Astrocyte (in vitro differentiated cells and primary cell): ENCODE measurements around the gene LAMC1. TPM values are rescaled to one million over a fixed set of nuclear protein-coding genes. Genes with fewer than 3 reads are reported as not detected.

ENCODE experiments used
- DNase-seq: peaks from one replicate; pipeline ENCODE4 v3.0.0-alpha.2; 2010; ENCODE audit warnings: low read depth
- FAIRE-seq: peaks from 2 replicates; lab custom pipeline; 2011; peaks lifted over from hg19 to GRCh38; lab: Jason Lieb, UNC
- H2AFZ ChIP-seq: 2 replicates; pipeline ENCODE4 v1.6.0; 2012; ENCODE audit warnings: low read depth, low read length, inconsistent platforms
- H3K27ac ChIP-seq: 2 replicates; pipeline ENCODE4 v1.5.1; 2011; ENCODE audit warnings: low read depth, low read length, inconsistent platforms
- H3K27me3 ChIP-seq: 2 replicates; pipeline ENCODE4 v1.6.0; 2011; ENCODE audit warnings: low read length, inconsistent platforms; ENCODE audit not compliant: insufficient read depth
- H3K36me3 ChIP-seq: 2 replicates; pipeline ENCODE4 v1.5.1; 2011; ENCODE audit warnings: low read length, inconsistent platforms; ENCODE audit not compliant: insufficient read depth
- H3K4me1 ChIP-seq: 2 replicates; pipeline ENCODE4 v1.5.1; 2011; ENCODE audit warnings: low read length, inconsistent platforms; ENCODE audit not compliant: insufficient read depth
- H3K4me2 ChIP-seq: 2 replicates; pipeline ENCODE4 v1.6.0; 2012; ENCODE audit warnings: low read length, inconsistent platforms
- H3K4me3 ChIP-seq: 2 replicates; pipeline ENCODE4 v1.5.1; 2011; ENCODE audit warnings: low read depth, mild to moderate bottlenecking, low read length, inconsistent platforms; ENCODE audit not compliant: insufficient read depth
- H3K79me2 ChIP-seq: 2 replicates; pipeline ENCODE4 v1.6.0; 2012; ENCODE audit warnings: mild to moderate bottlenecking, low read length, inconsistent platforms; ENCODE audit not compliant: insufficient read depth
- H3K9ac ChIP-seq: 2 replicates; pipeline ENCODE4 v1.6.0; 2012; ENCODE audit warnings: mild to moderate bottlenecking, low read length, inconsistent platforms
- H3K9me3 ChIP-seq: 2 replicates; pipeline ENCODE4 v1.5.1; 2012; ENCODE audit warnings: low read depth, mild to moderate bottlenecking, low read length, inconsistent platforms; ENCODE audit not compliant: insufficient read depth
- H4K20me1 ChIP-seq: 2 replicates; pipeline ENCODE4 v1.6.0; 2012; ENCODE audit warnings: low read length, inconsistent platforms; ENCODE audit not compliant: insufficient read depth
- H3K27ac Mint-ChIP-seq: one replicate; pipeline ENCODE4 v1.8.0; 2021; ENCODE audit warnings: mild to moderate bottlenecking, mixed read lengths; ENCODE audit not compliant: unreplicated experiment
- H3K27me3 Mint-ChIP-seq: one replicate; pipeline ENCODE4 v1.8.0; 2021; ENCODE audit warnings: low read depth, mixed read lengths; ENCODE audit not compliant: unreplicated experiment
- H3K36me3 Mint-ChIP-seq: one replicate; pipeline ENCODE4 v1.8.0; 2021; ENCODE audit warnings: low read depth, mixed read lengths; ENCODE audit not compliant: unreplicated experiment
- H3K4me1 Mint-ChIP-seq: one replicate; pipeline ENCODE4 v1.8.0; 2021; ENCODE audit warnings: low read depth, mixed read lengths; ENCODE audit not compliant: unreplicated experiment
- H3K4me3 Mint-ChIP-seq: one replicate; pipeline ENCODE4 v1.8.0; 2021; ENCODE audit warnings: mild to moderate bottlenecking, moderate library complexity, mixed read lengths; ENCODE audit not compliant: unreplicated experiment
- H3K9me3 Mint-ChIP-seq: one replicate; pipeline ENCODE4 v1.8.0; 2021; ENCODE audit warnings: mild to moderate bottlenecking, mixed read lengths; ENCODE audit not compliant: unreplicated experiment
- CTCF ChIP-seq: IDR thresholded peaks from 2 replicates; pipeline ENCODE4 v1.5.1; 2011; ENCODE audit warnings: low read depth, mild to moderate bottlenecking, inconsistent platforms, low read length, moderate library complexity; ENCODE audit not compliant: insufficient read depth
- EZH2 ChIP-seq: IDR thresholded peaks from 2 replicates; pipeline ENCODE4 v1.6.1; 2012; ENCODE audit warnings: mild to moderate bottlenecking, low read length, inconsistent platforms; ENCODE audit not compliant: insufficient read depth
- total RNA-seq: library from RNA; stranded (reverse); gene quantifications from 2 replicates; pipeline ENCODE4 v1.2.1, GENCODE V29; 2021

LAMC1 gene
- total RNA-seq, 1 donor from 2014 or later = 270 TPM

- no peak for DNase-seq
- H3K36me3 ChIP-seq = peaks cover 80% of the 10 kb centered on the region
- Mint-ChIP-seq H3K27me3 (no peaks in the 10 kb centered on the region), H3K4me3 (no peak overlapping the region), H3K36me3 (peaks cover 34% of the 10 kb centered on the region), H3K27ac (no peak overlapping the region), H3K9me3 (no peaks in the 10 kb centered on the region), H3K4me1 (no peaks in the 10 kb centered on the region)
- TF ChIP-seq EZH2 (no peak), CTCF (no peak)
- no peak overlapping the region for H3K27ac ChIP-seq
- peaks cover 12% of the 10 kb centered on the region for H3K79me2 ChIP-seq
- H3K9me3 ChIP-seq = no peaks in the 10 kb centered on the region
- H3K4me2 ChIP-seq = no peak overlapping the region
- no peak overlapping the region for H3K9ac ChIP-seq
- H4K20me1 ChIP-seq = peaks cover 25% of the 10 kb centered on the region
- no peak overlapping the region for H2AFZ ChIP-seq
- H3K4me3 ChIP-seq = no peak overlapping the region
- FAIRE-seq = no peak
- no peaks in the 10 kb centered on the region for H3K27me3 ChIP-seq
- no peaks in the 10 kb centered on the region for H3K4me1 ChIP-seq
Measured at GRCh38 chr1:183121609-183122008, 98.4 kb downstream of the LAMC1 start.

GRCh38 chr1:183124259-183124658 lies 101.0 kb downstream of the LAMC1 start:
- Mint-ChIP-seq H3K4me1 (no peaks in the 10 kb centered on the region), H3K27me3 (no peaks in the 10 kb centered on the region), H3K9me3 (no peaks in the 10 kb centered on the region), H3K4me3 (no peak overlapping the region), H3K36me3 (peaks cover 41% of the 10 kb centered on the region), H3K27ac (no peak overlapping the region)
- Histone ChIP-seq H3K4me1 (no peaks in the 10 kb centered on the region), H4K20me1 (peaks cover 25% of the 10 kb centered on the region), H3K79me2 (peaks cover 12% of the 10 kb centered on the region), H3K27ac (no peak overlapping the region), H3K36me3 (peaks cover 84% of the 10 kb centered on the region), H3K4me3 (no peak overlapping the region), H3K27me3 (no peaks in the 10 kb centered on the region), H2AFZ (no peak overlapping the region), H3K4me2 (no peak overlapping the region), H3K9ac (no peak overlapping the region), H3K9me3 (no peaks in the 10 kb centered on the region)
- TF ChIP-seq EZH2 (no peak), CTCF (no peak)
- FAIRE-seq (no peak), DNase-seq (no peak)

GRCh38 chr1:183125279-183125999 lies 102.2 kb downstream of the LAMC1 start:
- no peak overlapping the region for H3K27ac Mint-ChIP-seq
- H3K4me3 ChIP-seq = no peak overlapping the region
- no peak overlapping the region for H3K27ac ChIP-seq

More at GRCh38 chr1:183125279-183125999, 102.2 kb downstream of the LAMC1 start:
- DNase-seq (no peak), FAIRE-seq (no peak)
- Histone ChIP-seq H3K9ac (no peak overlapping the region), H3K79me2 (peaks cover 10% of the 10 kb centered on the region), H3K4me2 (no peak overlapping the region), H3K36me3 (peaks cover 84% of the 10 kb centered on the region), H3K9me3 (no peaks in the 10 kb centered on the region), H3K27me3 (no peaks in the 10 kb centered on the region), H2AFZ (no peak overlapping the region), H3K4me1 (no peaks in the 10 kb centered on the region), H4K20me1 (peaks cover 24% of the 10 kb centered on the region)
- TF ChIP-seq CTCF (no peak), EZH2 (no peak)
- H3K4me1 Mint-ChIP-seq = no peaks in the 10 kb centered on the region
- H3K36me3 Mint-ChIP-seq = peaks cover 41% of the 10 kb centered on the region
- H3K4me3 Mint-ChIP-seq = no peak overlapping the region
- no peaks in the 10 kb centered on the region for H3K27me3 Mint-ChIP-seq
- no peaks in the 10 kb centered on the region for H3K9me3 Mint-ChIP-seq
